GM19397 (cell line): ENCODE measurements around the gene SUMO1.

ENCODE experiments used
- ATAC-seq: cut with Tn5 transposase; IDR thresholded peaks from one replicate; pipeline ENCODE4 v1.9.1; 2021; ENCODE audit warnings: mild to moderate bottlenecking, moderate library complexity; ENCODE audit not compliant: unreplicated experiment

Gene SUMO1

DNA sequence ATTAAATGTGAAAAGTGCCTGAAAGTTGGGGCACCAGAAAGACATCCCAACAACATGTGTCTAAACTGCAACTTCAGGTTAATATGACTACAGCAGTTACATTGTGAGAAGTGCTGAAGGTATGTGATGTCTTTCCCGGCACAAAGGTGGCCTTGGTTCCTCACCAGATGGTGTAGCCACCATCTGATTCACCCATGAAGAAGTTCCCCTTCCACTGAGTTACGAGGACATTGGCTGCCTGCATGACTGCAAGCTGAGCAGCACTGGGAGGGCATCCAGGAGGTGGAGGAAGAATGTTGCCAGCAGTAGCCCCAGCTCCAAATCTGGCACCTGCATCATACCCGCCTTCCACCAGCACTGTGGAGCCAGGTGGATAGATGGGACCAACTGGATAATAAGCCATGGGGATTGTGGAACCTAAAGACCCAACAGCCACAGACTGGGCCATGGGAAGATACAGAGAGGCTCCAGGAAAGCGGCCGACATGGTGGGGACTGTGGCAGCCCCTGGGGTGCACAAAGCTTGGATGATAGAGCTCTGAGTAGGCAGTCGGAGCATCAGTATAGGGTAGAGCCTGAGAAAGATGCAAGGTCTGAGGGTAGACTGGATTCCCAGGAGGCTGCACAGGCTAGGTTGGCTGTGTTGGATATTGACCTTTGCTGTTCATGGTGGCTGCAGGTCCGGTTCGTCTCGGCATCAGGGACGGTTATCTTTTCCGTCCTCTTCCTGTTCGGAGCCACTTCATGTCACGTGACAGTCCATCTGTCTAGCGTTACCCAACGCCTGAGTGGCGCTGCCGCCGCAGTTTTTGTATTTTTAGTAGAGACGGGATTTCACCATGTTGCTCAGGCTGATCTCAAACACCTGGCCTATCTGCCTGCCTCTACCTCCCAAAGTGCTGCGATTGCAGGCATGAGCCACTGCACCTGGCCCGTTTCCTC lies 36.9 kb downstream of the SUMO1 start:
- ATAC-seq = no peak

DNA sequence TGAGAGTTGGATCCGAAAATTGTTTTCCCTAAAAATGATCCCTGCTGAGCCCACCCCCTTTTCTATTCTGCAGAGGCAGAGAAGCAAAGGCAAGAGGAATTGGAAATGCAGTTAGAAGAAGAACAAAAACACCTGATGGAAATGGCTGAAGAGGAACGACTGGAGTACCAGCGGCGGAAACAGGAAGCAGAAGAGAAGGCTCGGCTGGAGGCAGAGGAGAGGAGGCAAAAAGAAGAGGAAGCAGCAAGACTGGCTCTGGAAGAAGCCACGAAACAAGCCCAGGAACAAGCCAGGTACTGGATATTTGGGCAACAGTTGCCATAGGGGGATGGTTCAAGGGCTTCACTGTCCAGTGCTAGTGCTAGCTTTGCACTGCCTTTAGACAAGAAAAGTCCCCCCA lies 41.7 kb downstream of the SUMO1 start:
- no peak for ATAC-seq

DNA sequence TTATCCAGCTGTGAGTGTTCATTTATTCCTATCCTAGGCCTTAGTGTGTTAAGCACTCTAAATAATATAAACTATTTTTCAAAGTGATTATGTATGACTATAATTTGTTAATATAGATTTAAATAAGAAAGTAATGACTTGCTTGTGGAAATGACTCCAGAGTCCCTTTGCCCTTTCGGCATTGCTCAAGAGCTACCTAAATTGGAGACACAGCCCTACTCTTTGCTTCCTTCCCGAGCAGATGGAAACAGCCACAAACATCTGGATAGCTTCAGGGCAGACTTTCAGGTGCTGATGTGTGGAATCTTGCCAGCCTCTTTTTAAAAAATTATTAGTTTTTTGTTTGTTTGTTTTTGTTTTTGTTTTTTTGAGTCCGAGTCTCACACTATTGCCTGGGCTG lies 44.0 kb downstream of the SUMO1 start:
- ATAC-seq = no peak

DNA sequence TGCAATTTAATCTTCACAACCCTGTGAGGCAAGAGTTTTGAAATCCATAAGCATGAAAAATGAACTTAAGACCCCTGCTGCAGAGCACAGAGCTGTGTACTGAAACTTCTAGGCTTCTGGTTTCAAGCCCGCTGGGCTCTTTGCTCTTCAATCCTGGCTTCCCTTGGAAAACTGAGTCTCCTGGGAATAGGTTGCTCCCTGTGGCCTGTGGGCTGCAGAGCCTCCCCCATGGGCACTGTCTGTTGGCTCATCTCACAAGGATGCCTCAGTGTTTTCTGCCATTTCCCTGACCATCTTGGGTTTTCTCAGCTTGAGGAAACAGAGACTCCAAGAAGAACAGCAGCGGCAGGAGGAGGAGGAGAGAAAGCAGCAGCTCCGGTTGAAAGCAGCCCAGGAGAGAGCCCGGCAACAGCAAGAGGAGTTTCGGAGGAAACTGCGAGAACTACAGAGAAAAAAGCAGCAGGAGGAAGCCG lies 44.5 kb downstream of the SUMO1 start:
- ATAC-seq = no peak

DNA sequence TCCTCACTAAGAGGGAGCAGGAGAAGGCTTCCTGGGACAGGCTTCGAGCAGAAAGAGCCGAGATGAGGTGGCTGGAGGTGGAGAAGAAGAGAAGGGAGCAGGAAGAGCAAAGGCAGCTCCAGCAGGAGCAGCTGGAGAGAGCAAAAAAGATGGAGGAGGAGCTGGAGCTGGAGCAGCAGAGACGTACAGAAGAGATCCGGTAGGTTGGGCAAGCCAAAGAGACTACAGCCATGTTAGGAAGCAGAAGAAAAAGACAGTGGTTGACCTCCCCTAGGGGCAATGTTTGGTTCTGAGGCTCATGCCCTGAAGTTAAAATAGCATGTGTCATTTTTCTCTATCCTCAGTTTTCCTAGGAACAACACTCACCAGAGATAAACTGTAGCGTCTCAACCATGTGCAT lies 45.1 kb downstream of the SUMO1 start:
- ATAC-seq = no peak

DNA sequence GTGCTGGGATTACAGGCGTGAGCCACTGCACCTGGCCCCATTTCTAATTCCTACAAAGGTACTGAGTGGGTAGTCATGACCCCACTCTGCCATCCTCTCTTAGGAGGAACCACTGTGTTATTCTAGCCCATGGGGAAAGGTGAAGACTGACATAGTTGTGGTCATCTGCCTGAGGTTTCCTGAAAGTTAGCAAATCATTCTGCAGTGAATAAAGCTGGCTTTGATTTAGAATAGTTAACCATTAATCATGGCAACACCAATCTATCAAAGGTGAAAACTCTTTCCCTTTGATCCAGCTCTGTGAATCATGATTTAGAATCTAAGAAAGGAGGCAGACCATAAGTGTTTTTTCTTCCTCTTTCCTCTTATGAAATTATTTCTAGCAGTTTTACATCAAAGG lies 50.8 kb downstream of the SUMO1 start:
- ATAC-seq = no peak

DNA sequence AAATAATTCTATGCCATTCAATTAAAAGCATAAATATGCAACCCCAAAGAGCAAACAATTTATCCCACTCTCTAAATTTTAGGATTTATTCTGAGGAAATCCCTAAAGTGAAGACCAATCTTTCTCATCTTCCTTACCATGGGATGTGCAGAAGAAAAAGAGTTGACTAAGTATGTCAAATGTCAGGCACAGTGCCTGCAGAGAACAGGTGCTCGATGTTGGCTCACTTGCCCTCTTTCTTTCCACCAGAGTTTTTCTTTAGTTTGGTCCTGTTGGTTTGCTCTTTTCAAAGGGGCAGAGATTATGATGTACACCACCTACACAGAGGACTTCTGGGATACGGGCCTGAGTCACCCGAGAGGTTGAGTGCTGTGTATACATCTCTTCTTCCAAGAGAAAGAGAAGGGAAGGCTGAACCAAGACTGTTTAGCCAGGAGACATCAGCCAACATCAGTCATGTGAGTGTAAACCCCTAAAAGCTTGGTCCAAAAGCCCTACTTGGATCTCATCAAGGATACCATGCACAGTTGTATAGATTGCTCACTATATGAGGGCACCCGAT lies 51.7 kb downstream of the SUMO1 start:
- ATAC-seq = no peak

DNA sequence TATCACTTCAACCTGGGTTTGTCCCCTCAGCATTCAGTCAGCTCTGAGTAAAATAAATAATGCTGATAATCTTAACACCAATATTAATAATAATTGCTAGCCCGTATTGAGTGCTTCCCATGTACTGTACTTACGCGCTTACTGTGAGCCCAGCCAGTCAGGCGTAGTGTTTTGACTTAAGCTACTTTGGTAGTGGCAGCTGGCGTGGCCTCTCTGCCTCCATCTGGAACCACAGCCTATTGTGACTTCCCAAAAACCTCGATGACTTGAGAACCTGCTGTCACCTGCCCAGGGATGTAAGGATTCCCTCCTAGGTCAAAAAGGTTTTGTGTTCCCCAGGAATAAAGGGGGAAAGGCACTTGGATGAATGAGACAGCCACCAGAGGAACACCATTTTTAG lies 53.2 kb downstream of the SUMO1 start:
- no peak for ATAC-seq

DNA sequence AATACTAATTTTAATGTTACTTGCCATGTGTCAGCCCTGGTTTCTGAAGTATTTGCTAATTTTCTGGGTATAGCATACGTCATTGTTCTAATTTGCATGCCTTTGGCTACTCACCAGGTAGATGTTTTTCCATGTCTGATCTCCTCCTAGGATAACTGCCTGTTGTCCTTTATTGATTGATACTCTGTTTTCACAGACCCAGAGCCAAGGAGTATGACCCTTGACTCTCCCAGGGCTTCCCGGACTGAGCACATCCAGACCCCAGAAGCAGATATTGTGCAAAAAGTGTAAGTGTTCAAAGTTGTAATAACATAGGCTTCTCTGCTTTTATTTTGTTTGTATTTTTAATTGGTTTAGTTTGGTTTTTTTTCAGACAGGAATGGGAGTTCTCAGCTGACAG lies 53.8 kb downstream of the SUMO1 start:
- no peak for ATAC-seq

DNA sequence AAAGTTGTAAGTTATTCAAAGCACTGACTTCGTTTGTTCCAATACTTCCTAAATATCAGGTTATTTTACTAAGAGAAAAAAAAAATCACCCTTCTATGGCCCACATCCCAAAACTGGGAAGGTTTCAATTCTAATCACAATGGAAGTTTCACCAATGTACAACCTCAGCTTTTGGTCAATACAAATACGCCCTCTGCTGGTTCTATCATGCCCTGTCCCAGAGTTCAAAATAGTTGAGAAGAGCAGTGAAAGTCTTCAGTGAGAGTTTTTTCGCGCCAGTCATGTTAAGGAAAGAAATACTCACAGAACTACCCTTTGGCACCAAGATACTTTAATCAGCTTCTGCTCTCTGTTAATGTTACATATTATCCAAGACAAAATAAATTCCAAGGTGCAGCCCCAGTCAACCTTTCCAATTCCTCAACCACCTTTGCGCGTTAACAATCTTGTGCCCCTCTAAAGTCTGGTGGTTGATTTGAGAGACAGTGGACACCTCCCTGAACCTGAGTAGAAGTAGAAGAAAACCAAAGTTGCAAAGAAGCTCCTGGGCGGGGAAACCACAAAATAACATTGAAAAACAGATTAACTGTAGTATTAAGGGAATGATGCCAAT lies 59.9 kb downstream of the SUMO1 start:
- no peak for ATAC-seq

DNA sequence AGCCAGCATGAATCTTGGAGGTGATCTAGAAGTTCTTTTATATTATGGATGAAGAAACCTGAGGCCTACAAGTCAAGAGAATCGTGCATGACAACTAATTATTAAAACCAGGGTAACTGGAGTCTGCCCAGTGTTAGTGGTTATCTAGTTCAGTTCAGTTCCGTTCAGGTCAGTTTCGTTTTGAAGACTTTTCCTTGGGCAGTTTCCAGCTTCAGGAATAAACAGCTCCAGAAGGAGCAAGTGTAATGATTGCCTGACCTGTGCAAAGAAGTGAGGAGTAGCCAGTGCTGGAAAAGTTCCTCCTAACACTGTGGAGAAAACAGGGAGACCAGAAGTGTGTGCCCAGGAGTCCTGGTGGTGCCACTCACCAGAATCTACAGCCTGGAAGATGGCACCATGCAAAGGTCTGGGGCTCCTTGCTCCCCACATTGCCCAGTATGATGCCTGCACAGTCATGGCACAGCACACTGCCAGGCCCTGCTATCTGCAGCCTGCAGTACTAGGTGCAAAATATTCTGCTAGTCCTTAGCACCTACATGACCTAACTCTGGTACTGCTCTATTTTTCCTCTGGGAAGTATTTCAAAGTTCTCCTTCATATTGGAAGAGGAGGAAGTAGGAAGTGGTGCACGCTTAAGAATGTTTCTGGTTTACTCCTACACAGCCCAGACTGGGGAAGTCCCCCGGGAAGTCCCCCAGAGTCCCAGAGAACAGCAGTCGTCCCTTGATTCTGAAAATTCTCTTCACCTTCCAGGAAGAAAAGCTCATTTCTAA lies 65.8 kb downstream of the SUMO1 start:
- ATAC-seq = no peak

DNA sequence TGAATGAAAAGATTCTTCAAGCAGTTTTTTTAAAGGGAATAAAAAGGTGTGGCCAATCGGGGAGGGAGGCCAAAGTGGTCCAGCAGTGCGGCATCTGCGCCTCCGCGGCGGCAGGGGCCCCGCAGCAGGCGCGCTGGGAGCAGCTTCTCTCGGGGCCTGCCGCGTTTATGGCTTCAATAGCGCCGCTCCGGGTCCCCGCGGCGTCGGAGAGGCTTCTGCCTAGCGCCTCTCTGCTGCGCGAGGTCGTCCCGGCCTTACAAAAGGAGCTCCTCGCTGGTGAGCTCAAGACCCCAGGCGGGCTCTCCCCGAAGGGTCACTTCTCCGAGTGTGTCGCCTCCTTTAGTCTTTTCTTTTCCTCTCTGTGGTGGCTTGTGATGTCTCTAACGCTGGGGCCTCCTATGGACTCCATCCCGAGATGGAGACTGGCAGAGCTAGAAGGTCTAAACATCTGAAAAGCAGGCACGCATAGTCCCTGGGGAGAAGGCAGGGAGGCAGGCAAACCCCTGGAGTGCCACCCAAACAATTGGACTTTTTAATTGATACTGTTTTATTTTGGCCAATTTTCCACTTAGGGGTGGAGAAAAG lies 67.1 kb downstream of the SUMO1 start:
- no peak for ATAC-seq

DNA sequence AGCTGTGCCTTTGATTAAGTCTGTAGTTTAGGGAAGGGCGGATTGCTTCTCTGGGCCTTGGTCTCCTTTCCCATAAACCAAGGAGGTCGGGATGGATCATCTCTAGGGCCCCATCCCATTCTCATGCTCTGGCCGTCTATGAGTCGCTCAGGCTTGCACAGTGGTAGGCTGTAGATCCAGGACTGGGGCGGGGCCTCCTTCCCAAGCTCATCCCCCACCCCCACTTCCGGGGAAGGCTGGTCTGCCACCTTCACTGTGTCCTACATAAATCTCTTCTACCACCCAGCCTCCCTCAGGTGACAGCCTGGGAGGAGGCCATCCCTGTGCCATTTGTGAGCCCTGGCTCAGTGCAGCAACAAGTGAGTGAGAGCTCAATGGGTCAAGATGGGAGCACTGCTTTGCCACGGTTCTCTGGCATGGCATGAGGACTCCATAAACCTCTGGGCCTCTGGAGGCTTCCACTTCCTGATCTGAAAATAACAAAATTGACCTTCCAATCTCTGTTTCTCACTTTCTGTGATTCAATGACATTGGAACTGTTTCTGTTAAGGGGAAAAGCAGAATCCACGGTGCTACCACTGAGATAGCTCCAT lies 68.5 kb downstream of the SUMO1 start:
- no peak for ATAC-seq

DNA sequence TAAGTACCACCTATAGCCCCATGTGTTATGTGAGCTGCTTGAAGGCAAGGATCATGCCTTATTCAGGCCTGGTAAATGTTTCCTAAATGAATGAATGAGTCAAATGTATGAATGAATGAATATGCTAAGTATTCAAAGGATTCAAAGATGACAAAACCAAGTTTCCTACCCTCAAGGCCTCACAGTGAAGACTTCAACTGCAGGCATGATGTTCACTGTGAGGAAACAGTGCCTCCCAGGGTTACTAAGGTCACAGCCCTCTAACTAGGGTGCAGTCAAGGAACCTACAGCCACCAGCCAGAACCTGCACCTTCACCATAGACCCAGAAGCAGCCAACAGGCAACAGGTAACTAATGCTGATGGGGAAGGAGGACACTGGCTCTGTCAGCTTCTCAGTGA lies 69.3 kb downstream of the SUMO1 start:
- ATAC-seq = no peak

DNA sequence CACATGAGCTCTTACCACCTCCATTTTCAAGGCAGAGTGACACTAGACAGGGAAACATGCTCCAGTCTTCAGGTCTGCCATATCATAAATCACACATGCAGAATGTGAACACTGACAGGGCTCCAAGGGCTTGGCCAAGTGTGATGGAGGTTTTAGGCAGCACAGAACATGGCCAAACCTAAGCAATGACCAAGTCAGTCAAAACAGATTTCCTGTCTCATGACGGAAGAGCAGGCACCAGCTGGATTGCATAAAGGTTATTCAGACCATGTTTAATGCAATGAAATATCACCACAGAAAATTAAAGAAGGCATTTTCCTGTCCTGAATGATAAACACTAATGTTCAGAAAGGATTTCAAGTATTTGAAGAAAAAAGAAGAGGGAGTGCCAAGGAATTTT lies 72.5 kb downstream of the SUMO1 start:
- no peak for ATAC-seq

DNA sequence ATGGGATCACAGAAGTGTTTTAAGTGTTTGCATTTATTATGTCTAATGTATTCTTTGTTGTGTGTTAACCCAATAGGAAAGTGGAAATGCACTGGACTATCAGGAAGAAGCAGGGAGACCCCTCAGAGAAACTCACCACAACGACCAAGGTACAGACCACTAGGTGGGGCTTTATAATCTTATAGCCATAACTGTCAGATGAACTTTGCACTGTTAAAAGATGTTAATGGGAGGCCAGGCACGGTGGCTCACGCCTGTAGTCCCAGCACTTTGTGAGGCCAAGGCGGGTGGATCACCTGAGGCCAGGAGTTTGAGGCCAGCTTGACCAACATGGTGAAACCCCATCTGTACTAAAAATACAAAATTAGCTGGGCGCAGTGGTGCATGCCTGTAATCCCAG lies 73.2 kb downstream of the SUMO1 start:
- no peak for ATAC-seq

DNA sequence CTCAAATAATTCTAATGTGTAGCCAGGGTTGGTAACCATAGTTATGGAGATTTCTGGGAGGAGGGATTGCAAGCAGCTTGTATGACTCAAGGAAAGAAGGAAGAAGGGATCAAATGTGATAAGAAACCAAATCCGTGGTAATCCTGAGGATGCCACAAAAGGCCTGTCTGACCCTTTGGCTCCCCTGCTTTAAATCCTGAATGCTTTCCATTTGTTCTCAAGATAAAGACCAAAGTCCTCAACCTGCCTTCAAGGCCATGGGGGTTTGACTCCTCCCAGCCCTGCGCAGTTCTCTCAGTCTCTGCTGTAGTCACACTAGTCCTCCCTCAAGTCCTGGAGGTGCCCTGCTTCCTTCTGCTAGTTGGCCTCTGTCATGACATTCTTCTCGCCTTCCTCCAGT lies 74.0 kb downstream of the SUMO1 start:
- no peak for ATAC-seq

DNA sequence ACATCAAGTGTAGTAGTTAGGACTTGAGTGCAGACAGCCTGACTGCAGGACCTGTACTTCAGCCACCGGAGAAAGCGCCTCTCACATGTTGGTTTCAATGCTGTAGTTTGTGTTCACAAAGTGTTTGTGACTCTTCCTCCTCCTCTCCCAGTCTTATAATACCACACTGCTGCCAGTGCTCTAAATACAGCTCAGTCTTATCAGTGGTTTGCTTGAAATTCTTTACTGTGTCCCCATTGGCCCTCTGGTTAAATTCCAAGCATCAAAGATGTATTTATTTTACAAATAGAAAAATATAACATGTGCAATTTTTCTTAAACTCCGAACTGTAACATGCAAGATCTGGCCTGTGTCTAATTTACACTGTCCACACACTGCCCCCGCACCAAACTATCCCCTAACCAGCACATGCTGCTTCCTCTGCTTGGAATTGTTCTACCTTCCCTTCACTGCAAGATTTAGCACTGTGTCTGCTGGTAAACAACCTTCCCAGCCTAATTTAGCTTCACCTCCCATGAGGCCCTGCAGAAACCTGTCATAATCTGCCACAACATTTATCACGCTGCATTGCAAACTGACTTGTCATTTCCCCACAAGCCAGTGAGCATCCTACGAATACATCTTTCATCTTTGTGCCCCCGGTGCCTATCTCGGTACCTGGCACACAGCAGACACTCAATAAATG lies 77.1 kb downstream of the SUMO1 start:
- ATAC-seq = no peak

DNA sequence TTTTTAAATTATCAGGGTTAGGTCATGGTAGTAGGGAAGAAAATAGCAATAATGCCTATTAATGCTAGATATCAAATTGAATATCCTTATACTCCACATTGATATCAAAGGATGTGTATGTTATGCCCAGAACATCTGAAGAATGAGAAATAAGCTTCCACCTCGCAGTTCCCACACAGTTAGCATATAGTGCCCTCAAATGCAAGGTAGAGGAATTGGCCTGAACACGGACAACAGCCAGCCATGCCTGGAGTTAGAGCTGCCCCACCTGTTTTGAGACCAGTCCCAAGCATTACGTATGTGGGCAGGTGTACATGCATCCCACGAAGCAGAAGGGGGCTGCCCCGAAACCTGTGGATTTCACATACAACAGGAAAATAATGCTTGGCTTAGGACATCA lies 79.6 kb downstream of the SUMO1 start:
- no peak for ATAC-seq
